HL-60 (cell line): ENCODE measurements around the gene SLC49A3.

ENCODE experiments used
- DNase-seq, 2 experiments: peaks; one replicate each; pipeline ENCODE4 v3.0.0-alpha.2; 2010 to 2020; ENCODE audit warnings: low read depth in 1 of 2, low spot score in 1 of 2
- H3K27ac ChIP-seq: fragments of 250-450 bp; sonication (Bioruptor Pico); replicated peaks from 2 replicates; pipeline ENCODE4 v1.5.1; 2020; ENCODE audit warnings: mild to moderate bottlenecking, moderate library complexity
- H3K27me3 ChIP-seq: fragments of 250-450 bp; sonication (Bioruptor Pico); 2 replicates; pipeline ENCODE4 v1.5.1; 2021; ENCODE audit warnings: mild to moderate bottlenecking, moderate library complexity; ENCODE audit not compliant: insufficient read depth, poor library complexity, severe bottlenecking
- H3K4me3 ChIP-seq: replicated peaks from 2 replicates; pipeline ENCODE4 v1.5.1; 2011; ENCODE audit warnings: mild to moderate bottlenecking, control low read depth, low read length; ENCODE audit not compliant: insufficient read depth
- CTCF ChIP-seq: IDR thresholded peaks from one replicate; pipeline ENCODE4 v1.5.1; 2011; ENCODE audit warnings: low read length, control low read depth, inconsistent platforms; ENCODE audit not compliant: insufficient read depth
- GABPA ChIP-seq: IDR thresholded peaks from 2 replicates; pipeline ENCODE4 v1.6.1; 2012; ENCODE audit warnings: low read depth
- POLR2AphosphoS5 ChIP-seq: IDR thresholded peaks from 2 replicates; pipeline ENCODE4 v1.6.1; 2012; ENCODE audit warnings: low read depth
- SPI1 ChIP-seq: IDR thresholded peaks from 2 replicates; pipeline ENCODE4 v1.6.1; 2012; ENCODE audit warnings: low read depth, mild to moderate bottlenecking, borderline replicate concordance
- TF ChIP-seq, protein P1 (sequence below): IDR thresholded peaks from 2 replicates; pipeline ENCODE4 v1.6.1; 2012; ENCODE audit warnings: low read depth; ENCODE audit not compliant: insufficient replicate concordance

The SLC49A3 gene

DNA sequence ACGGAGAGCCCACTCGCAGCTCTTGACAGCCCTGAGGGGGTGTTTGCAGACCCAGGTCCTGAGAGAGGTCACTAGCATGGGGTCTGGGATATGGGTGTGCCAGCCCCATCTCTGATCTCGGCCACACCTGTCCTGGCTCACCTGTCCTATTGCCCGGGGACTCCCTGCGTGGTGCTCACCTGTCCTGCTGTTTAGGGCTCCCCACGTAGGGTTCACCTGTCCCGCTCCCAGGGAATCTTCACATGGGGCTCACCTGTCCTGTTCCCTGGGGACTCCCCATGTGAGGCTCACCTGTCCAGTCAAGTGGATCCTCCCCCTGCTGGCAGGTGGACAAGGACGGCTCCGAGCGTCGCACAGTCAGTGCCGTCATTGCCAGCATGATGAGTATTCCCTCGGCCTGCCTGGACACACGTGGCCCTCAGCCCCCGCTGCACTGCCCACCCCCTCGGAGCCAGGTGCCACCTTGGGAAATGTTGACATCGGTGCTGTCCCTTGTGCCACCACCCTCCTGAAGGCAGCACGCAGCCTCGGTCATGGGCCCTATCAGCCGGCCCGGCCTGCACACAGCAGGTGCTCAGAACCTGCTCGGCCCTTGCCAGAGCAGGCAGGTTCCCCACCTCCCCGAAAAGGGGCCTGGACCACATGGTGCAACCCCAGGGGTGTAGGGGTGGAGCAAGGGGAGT, 6.3 kb downstream of the SLC49A3 start:
- TF ChIP-seq CTCF (no peak), GABPA (no peak), SPI1 (no peak), POLR2AphosphoS5 (no peak)
- TF ChIP-seq, protein P1, sequence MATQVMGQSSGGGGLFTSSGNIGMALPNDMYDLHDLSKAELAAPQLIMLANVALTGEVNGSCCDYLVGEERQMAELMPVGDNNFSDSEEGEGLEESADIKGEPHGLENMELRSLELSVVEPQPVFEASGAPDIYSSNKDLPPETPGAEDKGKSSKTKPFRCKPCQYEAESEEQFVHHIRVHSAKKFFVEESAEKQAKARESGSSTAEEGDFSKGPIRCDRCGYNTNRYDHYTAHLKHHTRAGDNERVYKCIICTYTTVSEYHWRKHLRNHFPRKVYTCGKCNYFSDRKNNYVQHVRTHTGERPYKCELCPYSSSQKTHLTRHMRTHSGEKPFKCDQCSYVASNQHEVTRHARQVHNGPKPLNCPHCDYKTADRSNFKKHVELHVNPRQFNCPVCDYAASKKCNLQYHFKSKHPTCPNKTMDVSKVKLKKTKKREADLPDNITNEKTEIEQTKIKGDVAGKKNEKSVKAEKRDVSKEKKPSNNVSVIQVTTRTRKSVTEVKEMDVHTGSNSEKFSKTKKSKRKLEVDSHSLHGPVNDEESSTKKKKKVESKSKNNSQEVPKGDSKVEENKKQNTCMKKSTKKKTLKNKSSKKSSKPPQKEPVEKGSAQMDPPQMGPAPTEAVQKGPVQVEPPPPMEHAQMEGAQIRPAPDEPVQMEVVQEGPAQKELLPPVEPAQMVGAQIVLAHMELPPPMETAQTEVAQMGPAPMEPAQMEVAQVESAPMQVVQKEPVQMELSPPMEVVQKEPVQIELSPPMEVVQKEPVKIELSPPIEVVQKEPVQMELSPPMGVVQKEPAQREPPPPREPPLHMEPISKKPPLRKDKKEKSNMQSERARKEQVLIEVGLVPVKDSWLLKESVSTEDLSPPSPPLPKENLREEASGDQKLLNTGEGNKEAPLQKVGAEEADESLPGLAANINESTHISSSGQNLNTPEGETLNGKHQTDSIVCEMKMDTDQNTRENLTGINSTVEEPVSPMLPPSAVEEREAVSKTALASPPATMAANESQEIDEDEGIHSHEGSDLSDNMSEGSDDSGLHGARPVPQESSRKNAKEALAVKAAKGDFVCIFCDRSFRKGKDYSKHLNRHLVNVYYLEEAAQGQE: no peak
- H3K27ac ChIP-seq: no peak overlapping the region
- H3K27me3 ChIP-seq: peaks cover 3% of the 10 kb centered on the region
- H3K4me3 ChIP-seq: no peak overlapping the region
- no peak for DNase-seq

- H3K27me3 ChIP-seq: peaks cover 3% of the 10 kb centered on the region
- H3K27ac ChIP-seq: no peak overlapping the region
- H3K4me3 ChIP-seq: no peak overlapping the region
- TF ChIP-seq, protein P1: no peak
- TF ChIP-seq SPI1: no peak
- no peak for TF ChIP-seq POLR2AphosphoS5
- TF ChIP-seq CTCF: no peak
- no peak for TF ChIP-seq GABPA
- peak in 1 of 2 experiments; percentile 10 for DNase-seq
These were observed 7.1 kb downstream of the SLC49A3 start for GRCh38 chr4:681736-682451.

DNA sequence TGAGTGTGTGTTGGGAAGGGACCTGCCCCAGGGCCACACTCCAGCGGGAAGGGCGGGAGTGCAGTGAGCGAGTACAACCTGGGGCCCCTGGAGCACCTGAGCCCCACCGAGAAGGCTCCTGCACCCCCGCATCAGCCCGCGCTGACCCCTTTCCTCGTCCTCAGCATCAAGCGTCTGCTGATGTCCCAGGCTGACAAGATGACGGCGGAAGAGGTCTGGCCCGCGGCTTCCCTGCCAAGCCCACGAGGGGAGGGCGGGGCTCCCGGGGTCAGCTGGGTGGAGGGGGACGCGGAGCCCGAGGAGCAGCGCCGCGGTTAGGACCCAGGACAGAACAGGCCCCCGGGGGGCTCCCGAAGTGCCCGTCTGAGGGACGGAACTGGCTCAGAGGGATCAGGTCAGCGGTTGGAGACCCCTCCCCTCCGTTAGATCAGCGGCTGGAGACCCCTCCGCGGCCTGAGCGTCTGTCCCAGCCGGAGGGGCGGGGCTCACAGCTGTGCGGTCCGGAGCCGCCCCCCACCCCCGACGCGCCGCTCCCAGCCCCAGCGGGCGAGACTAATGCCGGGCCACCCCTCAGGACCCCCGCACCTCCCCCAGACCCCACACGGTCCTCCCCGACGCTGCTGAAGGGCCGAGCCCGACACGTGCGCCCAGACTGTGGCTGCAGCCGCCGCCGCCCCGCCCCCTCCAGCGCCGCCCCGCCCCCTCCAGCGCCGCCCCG, 7.9 kb downstream of the SLC49A3 start:
- peaks cover 3% of the 10 kb centered on the region for H3K27me3 ChIP-seq
- no peak overlapping the region for H3K27ac ChIP-seq
- H3K4me3 ChIP-seq: peak overlapping the region; percentile 27
- TF ChIP-seq, protein P1: no peak
- no peak for TF ChIP-seq GABPA
- peak in 1 of 2 experiments; percentile 13 for DNase-seq
